ENCODE measurements around the gene SDR9C7.

SDR9C7 gene

GRCh38 chr12:56951582-56952339 is 17.6 kb upstream of the SDR9C7 start:
- Histone ChIP-seq H3K27ac (ENCODE audit: extremely low read depth, low read depth, low read length) (no peak overlapping the region), H3K9me3 (ENCODE audit: control insufficient read depth, insufficient read depth, low read depth, low read length) (no peaks in the 10 kb centered on the region), H3K4me1 (ENCODE audit: control insufficient read depth, insufficient read depth, low read length) (no peaks in the 10 kb centered on the region), H3K36me3 (ENCODE audit: control insufficient read depth in 2 of 2, insufficient read depth in 1 of 2, low read length in 2 of 2) (no peaks in the 10 kb centered on the region), H3K4me3 (ENCODE audit: low read depth, low read length) (no peak overlapping the region)
- CTCF ChIA-PET, result interaction anchor here (0.6 kb wide), 1 partner anchor 14 kb away, joined by 3 read pairs; no protein-coding TSS in a partner anchor
- TF ChIP-seq SALL2 (tag by site-specific recombination; IDR thresholded peaks at IDR 0.05; ENCODE audit: borderline replicate concordance) (no peak), ZNF148 (tag by site-specific recombination; IDR thresholded peaks at IDR 0.05; ENCODE audit: borderline replicate concordance) (no peak), ZNF626 (tag by site-specific recombination; IDR thresholded peaks at IDR 0.05) (no peak), ZNF23 (tag by site-specific recombination; IDR thresholded peaks at IDR 0.05; ENCODE audit: borderline replicate concordance) (no peak), ZNF2 (tag by site-specific recombination; IDR thresholded peaks at IDR 0.05) (no peak)
- POLR2A ChIA-PET, result no interaction called here

- no peaks in the 10 kb centered on the region for H3K9me3 ChIP-seq (ENCODE audit: control insufficient read depth, insufficient read depth, low read depth, low read length)
Observed at GRCh38 chr12:56948881-56949280, 14.7 kb upstream of the SDR9C7 start.

More at GRCh38 chr12:56948881-56949280, 14.7 kb upstream of the SDR9C7 start:
- no peak for TF ChIP-seq ZNF629 (tag by site-specific recombination; IDR thresholded peaks at IDR 0.05)
- TF ChIP-seq ZNF521 (tag by site-specific recombination; IDR thresholded peaks at IDR 0.05), result no peak
- TF ChIP-seq ZNF146 (tag by site-specific recombination; IDR thresholded peaks at IDR 0.05), result no peak
- no peak for TF ChIP-seq MYNN (tag by site-specific recombination; IDR thresholded peaks at IDR 0.05; ENCODE audit: borderline replicate concordance)
- no peak for TF ChIP-seq ZNF600 (tag by site-specific recombination; IDR thresholded peaks at IDR 0.05)
- TF ChIP-seq ZNF510 (tag by site-specific recombination; IDR thresholded peaks at IDR 0.05; ENCODE audit: insufficient replicate concordance), result no peak
- TF ChIP-seq ZNF423 (tag by site-specific recombination; IDR thresholded peaks at IDR 0.05), result no peak
- no peak for TF ChIP-seq ZNF354C (tag by site-specific recombination; IDR thresholded peaks at IDR 0.05; ENCODE audit: borderline replicate concordance, low read depth)
- no peak for TF ChIP-seq ZNF132 (tag by site-specific recombination; IDR thresholded peaks at IDR 0.05; ENCODE audit: borderline replicate concordance)
- no peak for TF ChIP-seq ZNF26 (tag by site-specific recombination; IDR thresholded peaks at IDR 0.05)
- TF ChIP-seq ZBTB17 (tag by site-specific recombination; IDR thresholded peaks at IDR 0.05), result no peak
- TF ChIP-seq ZNF555 (tag by site-specific recombination; conservative IDR thresholded peaks at IDR 0.05), result no peak
- no peak for TF ChIP-seq ZSCAN5A (tag by site-specific recombination; IDR thresholded peaks at IDR 0.05)
- no peak for TF ChIP-seq ZNF791 (tag by site-specific recombination; IDR thresholded peaks at IDR 0.05)
- no peak for TF ChIP-seq ZNF221 (tag by site-specific recombination; IDR thresholded peaks at IDR 0.05; ENCODE audit: borderline replicate concordance)
- no peak for TF ChIP-seq KLF8 (tag by site-specific recombination; IDR thresholded peaks at IDR 0.05)
- no peak for TF ChIP-seq EGR2 (tag by site-specific recombination; IDR thresholded peaks at IDR 0.05; ENCODE audit: low read depth)
- no peak for TF ChIP-seq ZBTB10 (tag by site-specific recombination; IDR thresholded peaks at IDR 0.05)
- no peak for TF ChIP-seq ZNF664 (tag by site-specific recombination; IDR thresholded peaks at IDR 0.05)
- TF ChIP-seq TCF7L2 (IDR thresholded peaks at IDR 0.05; ENCODE audit: borderline replicate concordance, low read depth, low read length), result no peak
- Histone ChIP-seq H3K36me3 (ENCODE audit: control insufficient read depth in 2 of 2, insufficient read depth in 1 of 2, low read length in 2 of 2) (no peaks in the 10 kb centered on the region), H3K27ac (ENCODE audit: extremely low read depth, low read depth, low read length) (no peak overlapping the region), H3K4me3 (ENCODE audit: low read depth, low read length) (no peak overlapping the region), H3K4me1 (ENCODE audit: control insufficient read depth, insufficient read depth, low read length) (no peaks in the 10 kb centered on the region)
- CTCF ChIA-PET, result interaction anchor here (1.3 kb wide), 1 partner anchor 39 kb away, joined by 4 read pairs; no protein-coding TSS in a partner anchor
- POLR2A ChIA-PET, result no interaction called here
